Measurements from ENCODE around the gene ARHGEF40. TPM values are rescaled to one million over a fixed set of nuclear protein-coding genes. Genes with fewer than 3 reads are reported as not detected.

Gene ARHGEF40
- polyA plus RNA-seq, 1 donor (not counting 4 experiments of a cell fraction or from before 2014, with no cell fraction given): 8.7 TPM

DNA sequence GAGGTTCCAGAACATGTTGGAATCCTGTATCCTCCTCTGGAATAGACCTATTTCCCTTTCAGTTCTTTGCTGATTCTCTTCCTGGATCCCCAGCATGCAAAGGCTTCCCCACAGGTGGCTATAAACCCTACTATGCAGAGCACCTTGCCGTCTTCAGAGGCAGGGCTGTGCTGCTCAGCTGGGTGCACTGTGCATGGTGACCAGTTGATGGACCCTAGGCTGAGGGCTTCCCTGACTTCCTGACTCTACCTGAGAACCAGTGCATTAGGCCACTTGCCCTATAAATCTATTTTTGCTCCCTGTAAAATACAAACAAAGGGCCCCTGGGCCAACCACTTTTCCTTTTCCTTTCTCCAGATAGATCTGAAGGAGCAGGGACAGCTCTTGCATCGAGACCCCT, 14.3 kb downstream of the ARHGEF40 start:
- peak overlapping the region; percentile 19 for H3K27ac ChIP-seq (ENCODE audit: control insufficient read depth, insufficient read depth, low read length)
- no peaks in the 10 kb centered on the region for H4K20me1 ChIP-seq (ENCODE audit: control insufficient read depth, extremely low read depth, insufficient read depth, low read length)
- H2AFZ ChIP-seq (ENCODE audit: control insufficient read depth, low read length): no peak overlapping the region
- H3K36me3 ChIP-seq (ENCODE audit: control insufficient read depth in 2 of 2, extremely low read depth in 1 of 2, insufficient read depth in 2 of 2, low read length in 2 of 2): peaks cover 3 to 14% of the 10 kb centered on the region in 2 experiments
- no peak overlapping the region for H3K9ac ChIP-seq (ENCODE audit: control insufficient read depth, extremely low read depth, insufficient read depth, low read length)
- DNase-seq (ENCODE audit: low read depth, low spot score): no peak
- no peak overlapping the region for H3K4me2 ChIP-seq (ENCODE audit: control insufficient read depth, extremely low read depth, insufficient read depth, low read depth, low read length)
- no peak overlapping the region for H3K4me3 ChIP-seq (ENCODE audit: control insufficient read depth in 2 of 3, extremely low read depth in 1 of 3, insufficient read depth in 2 of 3, low read depth in 1 of 3, low read length in 3 of 3)
- dilution Hi-C loops (cut with MboI; ENCODE audit: extremely low pct_ligation_motif_present, low sequenced_read_pairs): no loop called here
- H3K79me2 ChIP-seq (ENCODE audit: control insufficient read depth, insufficient read depth, low read length): no peaks in the 10 kb centered on the region
- H3K9me1 ChIP-seq (ENCODE audit: control insufficient read depth, extremely low read depth, insufficient read depth, low read length): peaks cover 3% of the 10 kb centered on the region
- FAIRE-seq: no peak
- H3K9me3 ChIP-seq (ENCODE audit: control insufficient read depth, low read depth, low read length): no peaks in the 10 kb centered on the region
- peaks cover 17% of the 10 kb centered on the region for H3K4me1 ChIP-seq (ENCODE audit: control insufficient read depth, extremely low read depth, insufficient read depth, low read length)
- no peaks in the 10 kb centered on the region for H3K27me3 ChIP-seq (ENCODE audit: control insufficient read depth, extremely low read depth, insufficient read depth, low read length)
- TF ChIP-seq, protein P1, sequence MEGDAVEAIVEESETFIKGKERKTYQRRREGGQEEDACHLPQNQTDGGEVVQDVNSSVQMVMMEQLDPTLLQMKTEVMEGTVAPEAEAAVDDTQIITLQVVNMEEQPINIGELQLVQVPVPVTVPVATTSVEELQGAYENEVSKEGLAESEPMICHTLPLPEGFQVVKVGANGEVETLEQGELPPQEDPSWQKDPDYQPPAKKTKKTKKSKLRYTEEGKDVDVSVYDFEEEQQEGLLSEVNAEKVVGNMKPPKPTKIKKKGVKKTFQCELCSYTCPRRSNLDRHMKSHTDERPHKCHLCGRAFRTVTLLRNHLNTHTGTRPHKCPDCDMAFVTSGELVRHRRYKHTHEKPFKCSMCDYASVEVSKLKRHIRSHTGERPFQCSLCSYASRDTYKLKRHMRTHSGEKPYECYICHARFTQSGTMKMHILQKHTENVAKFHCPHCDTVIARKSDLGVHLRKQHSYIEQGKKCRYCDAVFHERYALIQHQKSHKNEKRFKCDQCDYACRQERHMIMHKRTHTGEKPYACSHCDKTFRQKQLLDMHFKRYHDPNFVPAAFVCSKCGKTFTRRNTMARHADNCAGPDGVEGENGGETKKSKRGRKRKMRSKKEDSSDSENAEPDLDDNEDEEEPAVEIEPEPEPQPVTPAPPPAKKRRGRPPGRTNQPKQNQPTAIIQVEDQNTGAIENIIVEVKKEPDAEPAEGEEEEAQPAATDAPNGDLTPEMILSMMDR (optimal IDR thresholded peaks at IDR 0.05 in 1 of 3, IDR thresholded peaks at IDR 0.05 in 1 of 3, conservative IDR thresholded peaks at IDR 0.05 in 1 of 3; ENCODE audit: extremely low read depth in 1 of 3, insufficient read depth in 2 of 3, low read length in 3 of 3): no peak

DNA sequence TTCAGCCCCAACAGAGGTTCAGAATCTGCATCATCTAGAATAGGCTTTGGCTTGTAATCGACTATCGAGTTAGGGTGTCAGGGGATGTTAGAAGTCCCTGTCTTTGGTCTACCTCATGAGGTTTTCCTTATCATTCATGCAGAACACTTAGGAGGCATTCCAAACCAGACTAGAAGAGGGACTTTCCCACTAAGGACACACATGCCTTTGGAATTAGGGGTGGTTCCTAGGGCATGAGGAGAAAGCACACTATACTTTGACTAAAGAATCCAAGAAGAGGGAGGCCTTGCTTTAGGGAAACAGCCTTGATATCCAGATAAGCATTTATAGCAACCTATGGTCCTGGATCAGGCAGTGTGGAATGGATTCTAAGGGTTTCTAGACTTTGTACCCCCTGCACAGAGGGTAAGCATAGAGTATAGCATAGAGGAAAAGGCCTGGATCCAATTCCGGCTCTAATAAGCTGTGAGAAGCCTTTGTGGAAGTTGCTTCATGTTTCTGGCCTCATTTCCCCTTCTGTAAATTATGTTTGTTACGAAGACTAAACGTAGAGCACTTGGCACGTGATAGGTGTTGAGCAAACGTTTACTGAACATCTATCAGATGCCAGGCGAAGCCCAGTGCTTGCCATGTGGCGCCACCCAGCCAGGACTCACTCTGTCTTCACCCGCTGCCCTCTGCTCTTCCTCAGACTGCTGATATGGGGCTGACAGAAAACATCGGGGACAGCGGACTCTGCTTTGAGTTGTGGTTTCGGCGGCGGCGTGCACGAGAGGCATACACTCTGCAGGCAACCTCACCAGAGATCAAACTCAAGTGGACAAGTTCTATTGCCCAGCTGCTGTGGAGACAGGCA, 15.1 kb downstream of the ARHGEF40 start:
- H3K27me3 ChIP-seq (ENCODE audit: control insufficient read depth, extremely low read depth, insufficient read depth, low read length): no peaks in the 10 kb centered on the region
- H3K4me2 ChIP-seq (ENCODE audit: control insufficient read depth, extremely low read depth, insufficient read depth, low read depth, low read length): peak overlapping the region; percentile 66
- no peak overlapping the region for H3K4me3 ChIP-seq (ENCODE audit: control insufficient read depth in 2 of 3, extremely low read depth in 1 of 3, insufficient read depth in 2 of 3, low read depth in 1 of 3, low read length in 3 of 3)
- dilution Hi-C loops (cut with MboI; ENCODE audit: extremely low pct_ligation_motif_present, low sequenced_read_pairs): no loop called here
- no peaks in the 10 kb centered on the region for H3K9me3 ChIP-seq (ENCODE audit: control insufficient read depth, low read depth, low read length)
- peaks cover 9 to 19% of the 10 kb centered on the region in 2 experiments for H3K36me3 ChIP-seq (ENCODE audit: control insufficient read depth in 2 of 2, extremely low read depth in 1 of 2, insufficient read depth in 2 of 2, low read length in 2 of 2)
- H3K27ac ChIP-seq (ENCODE audit: control insufficient read depth, insufficient read depth, low read length): peak overlapping the region; percentile 50
- no peaks in the 10 kb centered on the region for H3K79me2 ChIP-seq (ENCODE audit: control insufficient read depth, insufficient read depth, low read length)
- H3K9me1 ChIP-seq (ENCODE audit: control insufficient read depth, extremely low read depth, insufficient read depth, low read length): peaks cover 3% of the 10 kb centered on the region
- DNase-seq (ENCODE audit: low read depth, low spot score) (no peak), FAIRE-seq (peak; percentile 66)
- peaks cover 17% of the 10 kb centered on the region for H3K4me1 ChIP-seq (ENCODE audit: control insufficient read depth, extremely low read depth, insufficient read depth, low read length)
- peak overlapping the region; percentile 40 for H3K9ac ChIP-seq (ENCODE audit: control insufficient read depth, extremely low read depth, insufficient read depth, low read length)
- peak overlapping the region; percentile 39 for H2AFZ ChIP-seq (ENCODE audit: control insufficient read depth, low read length)
- no peak for TF ChIP-seq EZH2 (IDR thresholded peaks at IDR 0.05; ENCODE audit: low read length)
- no peaks in the 10 kb centered on the region for H4K20me1 ChIP-seq (ENCODE audit: control insufficient read depth, extremely low read depth, insufficient read depth, low read length)
